PFSK-1 (cell line): ENCODE data around the gene RNF39.

Experiments used
- FOXP2 ChIP-seq: optimal IDR thresholded peaks from 2 replicates; pipeline ENCODE3; 2011; ENCODE audit warnings: borderline replicate concordance, control low read depth, inconsistent platforms; ENCODE audit not compliant: insufficient read depth; ENCODE audit errors: extremely low read length, extremely low read depth
- POLR2AphosphoS5 ChIP-seq: IDR thresholded peaks from 2 replicates; pipeline ENCODE4 v1.6.1; 2012; ENCODE audit warnings: low read depth, mild to moderate bottlenecking, control low read depth, low read length, moderate library complexity
- REST ChIP-seq, 2 experiments: IDR thresholded peaks; 2 replicates each; pipeline versions ENCODE4 v1.6.1 to v1.8.0; 2011 to 2012; ENCODE audit warnings: low read depth in 2 of 2, low read length in 2 of 2, control low read depth in 1 of 2, inconsistent platforms in 1 of 2, mild to moderate bottlenecking in 1 of 2, moderate library complexity in 1 of 2; ENCODE audit not compliant: insufficient read depth in 1 of 2
- SIN3A ChIP-seq: IDR thresholded peaks from 2 replicates; pipeline ENCODE4 v1.6.1; 2012; ENCODE audit warnings: mild to moderate bottlenecking, low read length, moderate library complexity, borderline replicate concordance; ENCODE audit not compliant: insufficient read depth
- TAF1 ChIP-seq: IDR thresholded peaks from 2 replicates; pipeline ENCODE4 v1.6.1; 2012; ENCODE audit warnings: low read length, control low read depth, borderline replicate concordance; ENCODE audit not compliant: insufficient read depth

Gene RNF39

GRCh38 chr6:30113841-30114240, 38.3 kb upstream of the RNF39 start:
- TF ChIP-seq REST (IDR thresholded peaks at IDR 0.05; ENCODE audit: insufficient read depth in 1 of 2, low read depth in 2 of 2, low read length in 2 of 2) (no peak), POLR2AphosphoS5 (no peak), SIN3A (no peak), TAF1 (no peak)

- no peak for TF ChIP-seq POLR2AphosphoS5
- no peak for TF ChIP-seq TAF1
Measured at GRCh38 chr6:30113003-30113759, 37.6 kb upstream of the RNF39 start, which contains the start of gene TRIM31. TSS of gene TRIM31 (minus strand) at chr6:30113090. CDS start at chr6:30112805, 285 bp downstream.

GRCh38 chr6:30112402-30112994, 36.9 kb upstream of the RNF39 start:
- TF ChIP-seq TAF1 (no peak), REST (IDR thresholded peaks at IDR 0.05; ENCODE audit: insufficient read depth in 1 of 2, low read depth in 2 of 2, low read length in 2 of 2) (no peak), FOXP2 (no peak), POLR2AphosphoS5 (no peak), SIN3A (no peak)

- TF ChIP-seq REST (IDR thresholded peaks at IDR 0.05; ENCODE audit: insufficient read depth in 1 of 2, low read depth in 2 of 2, low read length in 2 of 2) (no peak), TAF1 (no peak), POLR2AphosphoS5 (no peak), SIN3A (no peak), FOXP2 (no peak)
Measured at GRCh38 chr6:30111266-30111856, 35.8 kb upstream of the RNF39 start.

- TF ChIP-seq POLR2AphosphoS5 (no peak), TAF1 (no peak), FOXP2 (no peak), REST (IDR thresholded peaks at IDR 0.05; ENCODE audit: insufficient read depth in 1 of 2, low read depth in 2 of 2, low read length in 2 of 2) (no peak), SIN3A (no peak)
Measured at GRCh38 chr6:30104661-30105060, 29.1 kb upstream of the RNF39 start.
